ENCODE measurements around the gene NXT1.
"Not testable (repeated sequence)": the region's sequence is repeated elsewhere in the genome, so short reads cannot be mapped to it uniquely, and the experiment has no call there.

The NXT1 gene

DNA sequence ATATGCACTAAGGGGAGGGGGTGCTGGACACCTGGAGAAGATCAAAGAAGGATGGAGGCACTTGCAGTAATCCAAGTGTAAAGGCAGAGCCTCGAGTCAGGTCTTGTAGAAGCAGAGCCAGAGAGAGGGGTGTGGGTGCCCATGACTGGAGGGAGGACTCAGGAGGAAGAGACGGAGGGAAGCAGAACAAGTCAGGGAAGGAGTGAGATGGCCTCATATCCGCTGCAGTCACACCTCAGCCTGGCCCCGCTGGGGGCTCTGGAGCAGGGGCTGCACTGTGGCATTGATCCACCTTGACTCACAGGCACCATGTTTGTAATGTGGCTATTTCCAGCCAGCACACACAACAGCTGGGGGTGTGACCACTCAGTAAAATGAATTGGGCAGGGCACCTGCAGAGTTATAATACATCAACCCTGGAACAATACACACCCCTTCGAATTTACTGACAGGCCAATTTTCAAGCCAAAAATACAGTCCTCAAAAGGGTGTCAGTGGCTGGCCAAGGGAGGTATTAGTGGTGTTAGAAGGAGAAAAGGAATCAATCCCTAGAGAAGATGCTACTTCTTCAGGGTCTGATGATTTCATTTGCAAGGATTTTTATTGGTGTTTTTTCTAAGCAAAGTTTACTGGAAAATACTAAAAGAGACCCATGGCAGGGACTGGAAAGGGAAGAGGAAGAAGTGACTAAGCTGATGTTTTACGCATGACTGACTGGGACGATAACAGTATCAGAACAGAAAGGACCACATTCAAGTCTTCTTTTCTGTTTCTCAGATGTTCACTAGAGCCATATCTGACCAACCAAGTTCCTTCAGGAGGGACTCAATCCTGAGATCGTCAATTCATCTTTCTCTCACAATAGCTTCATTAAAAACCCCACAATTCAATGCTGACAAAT lies 18.9 kb upstream of the NXT1 start:
- DNase-seq (ENCODE audit: low spot score), result no peak

DNA sequence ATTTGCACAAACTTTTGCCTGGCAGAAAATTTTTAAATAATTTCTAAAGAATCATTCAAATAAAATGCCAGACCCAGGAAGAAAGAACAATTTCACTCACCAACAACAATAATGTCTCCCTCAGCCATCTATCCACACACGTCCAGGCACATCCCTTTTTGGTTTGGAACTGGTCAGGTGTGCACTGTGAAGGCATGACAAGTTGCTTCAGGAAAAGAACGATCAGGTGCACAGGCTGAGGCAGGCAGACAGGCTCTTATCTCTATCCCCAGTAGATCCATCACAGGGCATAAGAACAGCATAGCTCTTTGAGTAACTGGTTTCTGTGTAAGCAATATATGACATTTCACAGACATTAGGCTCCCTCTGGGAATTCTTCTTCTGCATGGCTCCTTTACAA lies 18.1 kb upstream of the NXT1 start:
- DNase-seq (ENCODE audit: low spot score), result no peak

DNA sequence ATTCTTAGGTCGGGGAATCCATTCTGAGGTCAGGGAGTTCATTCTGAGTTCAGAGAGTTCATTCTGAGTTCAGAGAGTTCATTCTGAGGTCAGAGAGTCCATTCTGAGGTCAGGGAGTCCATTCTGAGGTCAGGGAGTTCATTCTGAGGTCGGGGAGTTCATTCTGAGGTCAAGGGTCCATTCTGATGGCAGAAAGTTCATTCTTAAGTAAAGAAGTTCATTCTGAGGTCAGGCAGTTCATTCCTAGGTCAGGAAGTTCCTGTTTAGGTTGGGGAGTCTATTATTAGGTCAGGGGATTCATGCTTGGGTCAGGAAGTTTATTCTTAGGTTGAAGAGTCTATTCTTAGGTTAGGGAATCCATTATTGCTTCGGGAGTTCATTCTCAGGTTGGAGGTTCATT lies 16.5 kb upstream of the NXT1 start:
- no peak for DNase-seq (ENCODE audit: low spot score)

DNA sequence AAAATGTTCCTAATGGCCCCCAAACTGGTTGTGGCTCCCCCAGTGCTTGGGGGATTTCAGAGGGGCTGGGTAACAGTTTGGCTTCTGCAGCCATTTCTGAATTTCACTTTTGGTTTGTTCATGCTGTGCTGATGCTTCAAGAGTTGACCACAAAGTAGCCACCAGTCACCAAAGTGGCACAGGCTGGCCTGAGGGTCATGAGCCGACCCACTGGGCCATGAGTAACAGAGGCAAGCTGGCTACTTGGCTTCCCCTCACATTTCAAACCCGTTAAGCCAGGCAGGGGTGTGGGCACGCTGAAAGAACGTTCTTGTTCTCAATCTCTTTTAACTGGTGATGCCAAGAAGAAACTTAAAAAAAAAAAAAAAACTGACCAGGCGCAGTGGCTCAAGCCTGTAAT lies 15.1 kb upstream of the NXT1 start:
- no peak for DNase-seq (ENCODE audit: low spot score)

DNA sequence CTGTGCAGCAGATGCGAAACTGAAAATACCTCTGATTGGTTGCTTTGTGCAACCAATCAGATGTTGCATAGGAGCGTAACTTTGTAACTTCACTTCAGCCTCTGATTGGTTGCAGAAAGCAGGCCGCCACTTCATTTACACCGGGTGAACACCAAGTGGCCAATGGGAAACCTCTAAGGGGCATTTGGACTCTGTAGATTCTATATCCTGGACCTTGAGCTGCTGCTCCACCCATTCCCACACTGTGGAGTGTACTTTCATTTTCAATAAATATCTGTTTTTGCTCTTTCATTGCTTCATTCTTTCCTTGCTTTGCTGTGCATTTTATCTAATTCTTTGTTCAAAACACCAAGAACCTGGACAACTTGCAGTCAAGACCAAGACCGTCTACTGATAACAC lies 14.1 kb upstream of the NXT1 start:
- no peak for DNase-seq (ENCODE audit: low spot score)

DNA sequence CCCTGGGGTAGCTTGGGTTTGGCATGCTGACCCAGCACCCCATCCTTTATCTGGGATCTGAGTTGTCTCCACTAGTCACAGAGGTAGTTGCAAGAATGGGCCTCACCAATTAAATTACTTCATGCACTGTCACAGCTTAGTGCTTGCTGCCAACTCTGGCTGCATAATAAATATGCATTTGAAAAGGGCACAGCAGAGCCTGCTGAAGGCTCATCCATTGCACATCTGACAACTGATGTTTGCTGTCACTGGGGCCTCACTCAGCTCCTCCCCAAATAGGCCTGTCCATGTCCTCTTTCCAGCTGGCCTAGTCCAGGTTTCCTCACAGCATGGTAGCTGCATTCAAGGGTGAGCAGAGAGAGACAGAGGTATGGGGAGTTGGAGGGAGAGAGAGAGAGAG lies 13.3 kb upstream of the NXT1 start:
- DNase-seq (ENCODE audit: low spot score), result no peak

DNA sequence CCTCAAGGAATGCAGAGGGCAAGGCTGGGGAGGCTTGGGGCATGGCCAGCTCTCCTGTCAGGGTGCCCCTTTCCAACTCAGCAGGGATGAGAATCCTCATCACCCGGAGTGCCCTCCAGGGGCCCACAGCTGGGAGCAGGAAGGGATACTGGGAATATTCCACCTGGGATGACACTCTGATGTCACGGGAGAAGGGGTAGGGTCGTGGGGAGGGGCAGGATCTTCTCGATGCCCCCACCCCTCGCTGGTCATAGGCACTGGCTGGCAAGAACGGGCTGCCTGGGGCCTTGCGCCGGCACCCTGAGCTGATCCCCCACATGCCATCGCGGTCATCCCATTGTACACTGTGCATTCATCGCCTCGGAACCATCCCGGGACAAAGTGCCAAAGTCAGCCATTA lies 10.6 kb upstream of the NXT1 start:
- no peak for DNase-seq (ENCODE audit: low spot score)

DNA sequence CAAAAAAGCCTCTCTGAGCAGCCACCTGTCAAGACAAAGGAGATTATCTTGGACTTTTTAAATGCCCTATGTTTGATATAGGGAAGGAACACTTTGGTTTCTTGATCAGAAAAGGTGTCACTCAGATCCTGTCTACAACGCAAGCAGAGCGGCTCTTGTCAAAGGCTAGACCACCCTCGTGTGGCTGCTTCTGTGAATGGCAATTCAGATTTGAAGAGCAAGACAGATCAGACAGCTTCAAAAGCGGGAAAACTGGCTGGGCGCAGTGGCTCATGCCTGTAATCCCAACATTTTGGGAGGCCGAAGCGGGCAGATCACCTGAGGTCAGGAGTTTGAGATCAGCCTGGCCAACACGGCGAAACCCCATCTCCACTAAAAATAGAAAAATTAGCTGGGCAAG lies 10.1 kb upstream of the NXT1 start:
- DNase-seq (ENCODE audit: low spot score), result peak; percentile 33

DNA sequence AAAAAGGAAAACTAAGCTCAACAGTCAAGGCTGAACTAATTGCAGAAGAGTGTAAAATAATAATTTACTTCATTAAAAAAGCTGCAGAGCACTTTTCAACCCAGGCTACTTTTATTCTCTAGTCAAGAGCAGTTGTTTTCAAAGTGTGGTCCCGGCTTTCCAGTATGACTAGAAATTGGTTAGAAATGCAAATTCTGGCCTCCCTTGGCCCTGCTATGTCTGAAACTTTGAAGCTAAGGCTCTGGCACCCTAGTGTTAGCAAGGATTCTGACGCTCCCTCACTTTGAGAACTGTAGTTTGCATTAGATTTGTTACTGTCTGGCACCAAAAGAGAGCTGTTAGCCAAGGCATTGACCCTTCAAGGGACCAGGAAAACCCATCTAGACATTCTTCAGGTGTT lies 9.5 kb upstream of the NXT1 start:
- DNase-seq (ENCODE audit: low spot score), result no peak

DNA sequence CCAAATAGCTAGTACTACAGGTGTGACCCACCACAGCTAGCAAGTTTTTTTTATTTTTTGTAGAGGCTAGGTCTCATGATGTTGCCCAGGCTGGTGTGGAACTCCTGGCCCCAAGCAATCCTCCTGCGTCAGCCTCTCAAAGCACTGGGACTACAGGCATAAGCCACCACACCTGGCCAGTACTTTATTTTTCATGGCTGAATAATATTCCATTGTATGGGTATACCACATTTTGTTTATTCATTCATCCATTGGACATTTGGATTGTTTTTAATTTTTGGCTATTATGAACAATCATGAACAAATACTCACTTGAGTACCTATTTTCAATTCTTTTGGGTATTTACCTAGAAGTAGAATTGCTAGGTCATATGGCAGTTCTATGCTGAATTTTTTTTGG lies 7.0 kb upstream of the NXT1 start:
- DNase-seq (ENCODE audit: low spot score), result no peak

DNA sequence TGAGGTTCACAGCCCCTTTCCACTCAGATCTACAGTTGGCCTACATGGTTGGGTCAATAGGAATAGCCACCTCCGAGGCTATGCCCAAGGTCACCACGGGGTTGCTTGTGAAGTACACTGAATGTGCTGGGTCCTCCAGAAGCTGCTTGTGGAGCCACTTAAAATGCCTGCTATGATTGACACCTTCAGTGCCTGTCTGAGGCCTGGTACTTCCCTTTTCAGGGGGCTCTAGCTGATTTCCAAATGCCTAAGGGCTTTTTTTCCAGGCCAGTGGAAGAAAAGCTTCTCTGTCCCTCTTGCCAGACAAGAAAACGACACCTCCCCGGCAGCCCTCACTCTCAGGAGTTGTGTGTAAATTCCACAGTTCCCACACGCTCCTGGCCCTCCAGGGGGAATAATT lies 6.3 kb upstream of the NXT1 start:
- no peak for DNase-seq (ENCODE audit: low spot score)

DNA sequence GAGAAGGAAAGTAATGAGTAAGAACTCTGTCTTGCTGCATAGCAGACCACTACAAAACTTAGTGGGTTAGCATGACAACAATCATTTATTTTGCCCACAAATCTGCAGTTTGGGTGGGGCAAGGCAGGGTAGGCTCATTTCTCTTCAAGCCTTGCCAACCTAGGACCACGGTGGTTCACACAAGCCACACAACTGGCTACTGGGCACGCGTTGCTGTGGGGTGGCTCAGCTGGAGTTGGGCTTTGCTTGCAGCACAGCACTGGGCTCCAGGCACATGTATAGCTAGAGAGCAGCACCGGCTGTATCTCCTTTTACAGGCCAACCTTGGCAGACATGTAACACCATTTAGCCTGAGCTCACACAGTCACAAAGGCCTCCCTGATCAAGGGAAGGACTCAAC lies 4.6 kb upstream of the NXT1 start:
- DNase-seq (ENCODE audit: low spot score), result no peak

DNA sequence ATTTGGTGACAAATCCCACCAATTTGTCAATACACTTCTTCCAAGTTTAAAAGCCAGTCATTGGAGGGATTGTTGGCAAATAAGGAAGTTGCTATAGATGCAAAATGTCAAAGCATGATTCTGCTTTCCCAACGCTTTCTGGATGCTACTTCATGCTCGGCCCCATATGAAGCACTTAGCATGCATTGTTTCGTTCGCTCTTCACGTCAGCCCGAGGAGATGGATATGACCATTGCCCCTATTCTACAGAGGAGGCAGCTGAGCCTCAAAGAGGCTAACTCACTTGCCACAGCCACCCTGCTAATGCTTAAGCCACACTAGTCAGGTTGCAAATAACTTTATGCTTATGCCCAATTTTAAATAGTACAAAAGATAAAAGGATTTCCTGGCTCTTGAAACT lies 2.8 kb upstream of the NXT1 start:
- no peak for DNase-seq (ENCODE audit: low spot score)

DNA sequence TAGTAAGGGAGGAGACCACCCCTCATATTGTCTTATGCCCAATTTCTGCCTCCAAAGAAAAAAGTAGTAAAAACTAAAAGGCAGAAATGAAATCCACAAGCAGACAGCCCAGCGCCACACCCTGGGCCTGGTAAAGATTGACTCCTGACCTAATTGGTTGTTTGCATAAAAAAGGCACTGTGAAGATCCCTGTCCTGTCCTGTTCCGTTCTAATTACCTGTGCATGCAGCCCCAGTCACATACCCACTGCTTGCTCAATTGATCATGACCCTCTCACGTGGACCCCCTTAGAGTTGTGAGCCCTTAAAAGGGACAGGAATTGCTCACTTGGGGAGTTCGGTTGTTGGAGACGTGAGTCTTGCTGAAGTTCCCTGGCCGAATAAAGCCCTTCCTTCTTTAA lies 2.1 kb upstream of the NXT1 start:
- not testable (repeated sequence) for DNase-seq (ENCODE audit: low spot score)

DNA sequence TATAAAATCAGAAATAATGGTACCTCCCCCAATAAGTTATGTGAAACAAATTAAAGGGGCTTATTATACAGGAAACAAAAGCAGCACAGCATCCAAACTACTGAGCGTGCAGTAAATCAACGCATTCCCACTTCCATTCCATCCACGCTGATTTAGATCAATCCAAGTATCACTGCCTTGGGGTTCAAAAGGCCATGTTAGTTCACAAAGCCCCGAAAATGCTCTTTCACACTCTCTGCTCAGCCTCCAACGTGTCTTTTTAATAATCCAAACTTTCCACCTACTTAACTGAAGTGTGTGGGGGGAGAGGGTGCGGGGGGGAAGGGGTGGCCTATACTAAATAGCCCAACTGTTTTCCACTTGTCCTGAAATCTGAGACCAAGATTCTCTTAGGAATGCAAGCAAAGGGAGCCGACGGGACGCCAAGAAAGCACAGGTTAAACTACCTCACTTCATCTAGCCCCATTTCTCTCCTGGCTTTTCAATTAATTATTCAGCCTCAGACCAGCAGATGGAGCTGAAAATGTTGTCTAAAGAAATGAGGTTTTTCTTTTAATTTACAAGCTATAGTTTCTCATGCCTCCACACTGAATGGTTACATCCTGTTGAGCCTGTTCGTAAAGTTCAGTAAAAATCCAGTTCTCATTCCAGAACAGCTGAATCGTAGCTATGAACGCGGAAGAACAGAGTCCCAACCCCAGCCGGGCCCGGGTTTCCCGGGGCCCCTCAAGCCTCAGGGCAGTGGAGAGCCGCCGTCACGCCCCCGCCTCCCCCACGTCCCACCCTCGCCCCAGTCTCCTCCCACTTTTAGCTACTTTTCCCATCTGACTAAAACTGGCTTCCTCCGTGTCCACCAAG lies 1.0 kb upstream of the NXT1 start:
- peak; percentile 57 for DNase-seq (ENCODE audit: low spot score)

DNA sequence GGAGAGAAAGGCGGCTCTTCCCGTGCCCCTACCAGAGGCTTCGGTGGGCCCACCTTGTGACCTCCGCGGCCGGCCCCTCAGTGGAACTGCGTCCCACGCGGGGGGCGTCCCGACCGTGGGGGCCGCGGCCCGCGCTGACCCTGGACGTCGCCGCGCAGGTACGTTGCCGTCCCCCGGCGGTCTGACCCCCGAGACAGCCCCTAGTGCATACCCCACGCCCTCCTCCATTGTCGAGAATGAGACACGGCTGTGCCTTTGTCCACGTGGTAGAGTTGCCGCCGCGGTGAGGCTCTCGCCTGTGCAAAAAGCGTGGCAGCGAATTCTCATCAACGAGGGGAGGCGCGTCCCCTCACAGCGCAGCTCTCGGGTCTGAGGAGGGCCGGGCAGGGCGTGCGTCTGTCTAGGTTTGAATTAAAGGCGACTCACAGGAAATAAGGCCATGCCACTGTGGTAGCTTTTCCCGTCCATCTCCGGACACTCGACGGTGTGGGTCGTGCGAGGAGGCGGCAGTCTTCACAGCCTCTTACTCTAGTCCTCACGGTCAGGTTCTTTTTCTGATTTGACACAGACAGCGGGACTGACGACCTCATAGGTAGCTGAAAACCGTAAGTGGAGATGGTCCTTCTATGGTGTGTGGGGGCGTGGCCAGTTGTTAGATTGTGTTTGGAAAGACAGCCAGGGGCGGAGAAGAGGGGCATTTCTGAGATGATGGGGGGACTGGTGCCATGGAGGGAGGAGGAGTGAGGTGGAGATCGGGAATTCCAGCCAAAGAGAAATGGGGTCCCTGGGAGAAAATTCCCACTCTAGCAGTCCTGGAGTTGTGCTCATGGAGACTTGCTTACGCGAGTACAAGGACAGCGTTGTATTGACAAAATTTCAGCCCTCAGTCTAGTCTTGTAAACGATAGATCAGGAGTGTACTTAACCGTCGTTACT lies 580 bp downstream of the NXT1 start:
- peak; percentile 36 for DNase-seq (ENCODE audit: low spot score)

DNA sequence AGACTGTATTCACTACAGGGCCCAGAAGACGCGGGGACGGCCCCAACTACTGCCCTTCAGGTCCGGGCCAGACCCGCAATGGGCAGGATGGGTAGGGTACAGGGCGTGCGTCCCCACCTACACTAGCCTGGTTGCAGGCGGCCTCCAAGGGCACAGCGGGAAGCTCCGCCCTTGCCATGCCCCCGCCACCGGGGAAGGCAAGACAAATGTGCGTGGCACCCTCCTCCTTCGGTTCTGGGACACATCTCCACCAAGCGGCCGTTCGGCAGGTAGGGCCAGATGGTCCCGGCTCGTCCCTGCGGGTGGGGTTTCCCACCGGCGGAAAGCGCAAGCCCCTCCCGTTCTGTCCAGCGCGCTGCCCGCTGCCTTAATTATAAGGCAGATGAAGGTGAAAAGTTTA lies 5.6 kb downstream of the NXT1 start:
- DNase-seq (ENCODE audit: low spot score), result no peak

DNA sequence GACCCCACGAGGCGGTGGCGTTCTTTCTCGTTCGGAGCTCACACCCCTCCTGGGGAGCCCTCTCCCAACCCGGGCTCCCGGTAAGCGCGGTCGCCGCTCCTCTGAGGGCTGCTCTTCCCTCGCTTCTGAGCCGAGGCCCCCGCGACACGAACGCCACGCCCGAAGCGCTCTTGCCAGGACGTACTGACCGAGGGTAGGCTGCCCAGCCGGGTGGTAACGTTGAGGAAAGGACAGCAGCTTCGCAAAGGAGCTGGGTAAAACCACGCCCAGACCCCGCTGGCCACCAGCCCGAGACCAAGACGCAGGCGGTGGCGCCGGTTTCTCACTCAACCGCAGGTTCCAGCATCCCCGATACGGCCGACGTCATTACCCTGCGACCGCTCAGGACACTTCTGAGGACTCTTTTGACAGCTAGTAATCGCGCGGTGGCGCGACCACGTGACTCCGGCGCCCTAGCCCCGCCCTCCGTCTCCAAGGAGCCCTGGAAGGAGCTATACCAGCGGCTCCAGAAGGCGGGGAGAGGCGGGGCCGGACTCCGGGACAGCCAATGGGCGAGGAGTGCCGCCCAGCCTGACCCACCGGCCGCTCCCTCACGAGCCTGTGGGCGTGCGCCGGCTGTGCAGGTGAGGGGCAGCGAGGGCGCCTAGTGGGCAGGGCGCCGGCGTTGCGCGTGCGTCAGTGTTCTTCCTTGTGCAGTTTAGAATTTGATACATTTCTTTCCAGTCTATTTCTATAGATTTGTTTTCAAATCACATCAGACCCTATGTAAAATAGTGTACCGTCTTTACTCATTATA lies 7.4 kb downstream of the NXT1 start:
- peak; percentile 100 for DNase-seq (ENCODE audit: low spot score)

DNA sequence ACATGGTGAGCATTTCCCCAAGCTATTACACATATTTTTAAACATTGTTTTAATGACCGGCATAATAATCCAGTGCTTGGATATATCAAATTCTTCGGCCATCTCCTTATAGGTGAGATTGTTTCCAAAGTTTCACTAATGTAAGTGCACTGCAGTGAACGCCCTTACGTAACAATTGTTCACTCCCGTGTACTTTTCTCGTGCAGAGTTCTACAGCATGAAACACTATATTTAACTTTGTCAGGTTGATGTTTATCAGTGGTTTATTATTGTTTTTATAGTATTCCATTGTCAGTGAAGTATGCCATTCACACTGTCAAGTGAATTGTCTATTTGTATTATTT lies 7.9 kb downstream of the NXT1 start:
- DNase-seq (ENCODE audit: low spot score), result no peak

DNA sequence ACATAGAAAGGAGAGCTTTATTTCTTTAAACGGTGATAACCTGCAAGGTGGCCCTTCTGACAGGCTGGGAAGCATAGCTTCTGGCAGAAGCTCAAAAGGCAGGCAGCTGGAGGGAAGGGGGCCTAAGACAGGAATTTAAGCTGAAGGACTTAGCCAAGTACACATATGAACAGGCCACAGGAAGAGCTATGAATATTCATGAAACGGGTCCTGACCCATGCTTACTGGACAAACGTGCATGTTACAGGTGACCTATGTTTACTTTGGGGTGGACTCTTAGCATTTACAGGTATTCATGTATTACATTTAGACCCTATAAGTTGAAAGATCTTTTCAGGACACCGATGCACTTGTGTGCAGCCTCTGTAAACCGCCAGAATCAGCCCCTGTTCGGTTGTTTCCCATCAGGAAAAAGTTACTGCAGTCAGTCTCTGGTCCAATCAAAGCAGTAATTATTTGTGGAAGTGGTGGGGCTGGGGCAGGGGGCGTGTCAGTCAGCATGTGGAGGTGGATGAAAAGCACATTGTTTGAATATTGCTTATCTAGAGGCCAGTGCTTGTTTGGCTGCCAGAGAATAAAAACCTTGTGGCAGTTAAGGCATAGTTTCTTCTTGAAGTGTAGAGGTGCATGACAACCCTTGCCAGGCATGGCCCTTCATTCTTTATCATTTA lies 8.5 kb downstream of the NXT1 start:
- no peak for DNase-seq (ENCODE audit: low spot score)

DNA sequence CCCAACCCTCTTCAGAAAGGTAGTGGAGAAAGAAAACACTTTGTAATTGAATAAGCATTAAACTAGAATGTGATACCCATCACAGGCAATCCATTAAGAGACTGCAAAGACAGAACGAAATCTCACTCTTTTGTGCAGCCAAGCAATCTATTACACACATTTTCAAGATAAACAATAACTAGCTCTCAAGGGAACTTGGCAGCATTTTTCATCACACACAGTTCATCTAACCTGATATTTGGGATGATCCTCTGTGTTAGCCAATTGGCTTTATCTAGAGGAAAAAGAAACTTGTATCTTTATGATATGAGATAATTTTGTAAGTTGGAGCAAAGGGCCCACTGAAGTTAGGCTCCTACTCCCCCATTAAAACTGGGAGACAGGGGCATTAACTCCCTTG lies 9.9 kb downstream of the NXT1 start:
- no peak for DNase-seq (ENCODE audit: low spot score)
